SKM-1 (cell line): ENCODE measurements around the gene FAM13A.

Experiments used
- DNase-seq: peaks from one replicate; lab custom pipeline; 2025; ENCODE audit not compliant: unreplicated experiment; lab: John Stamatoyannopoulos, UW

FAM13A gene

DNA sequence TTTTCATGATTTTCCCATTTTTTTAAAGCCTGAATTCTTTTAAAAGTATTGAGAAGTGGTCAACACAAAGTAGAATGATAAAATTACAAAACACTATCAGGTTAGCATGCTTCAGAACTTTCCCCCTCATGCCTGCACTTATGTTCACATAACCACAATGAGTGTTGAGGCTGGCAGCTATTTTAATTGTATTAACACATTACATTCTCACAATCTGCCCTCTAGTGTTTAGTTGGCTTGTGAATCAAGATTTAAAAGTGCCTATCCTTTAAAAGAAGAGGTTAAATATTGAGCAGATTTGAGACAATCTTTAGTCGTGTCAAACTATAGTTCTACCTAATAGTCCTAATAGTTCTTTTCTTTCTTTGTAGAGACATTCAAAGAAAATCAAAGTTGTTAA, 265.7 kb downstream of the FAM13A start:
- no peak for DNase-seq

DNA sequence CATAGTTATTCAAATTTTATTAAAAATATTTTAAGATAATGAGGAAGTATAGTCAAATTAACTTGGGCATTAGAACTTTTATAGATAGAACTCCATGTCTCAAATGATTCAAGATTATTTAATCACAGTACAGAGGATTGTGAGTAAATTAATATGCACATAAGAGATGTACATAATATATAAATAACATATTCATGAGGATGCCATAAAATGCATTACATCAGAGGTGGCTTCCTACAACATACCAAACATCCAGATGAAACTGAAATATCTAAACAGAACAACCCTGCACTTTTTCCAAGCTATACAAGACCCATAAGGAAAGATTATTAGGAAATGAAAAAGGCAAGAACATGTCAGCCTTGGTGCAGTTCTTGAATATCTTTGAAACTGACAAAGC, 268.1 kb downstream of the FAM13A start:
- DNase-seq: no peak

DNA sequence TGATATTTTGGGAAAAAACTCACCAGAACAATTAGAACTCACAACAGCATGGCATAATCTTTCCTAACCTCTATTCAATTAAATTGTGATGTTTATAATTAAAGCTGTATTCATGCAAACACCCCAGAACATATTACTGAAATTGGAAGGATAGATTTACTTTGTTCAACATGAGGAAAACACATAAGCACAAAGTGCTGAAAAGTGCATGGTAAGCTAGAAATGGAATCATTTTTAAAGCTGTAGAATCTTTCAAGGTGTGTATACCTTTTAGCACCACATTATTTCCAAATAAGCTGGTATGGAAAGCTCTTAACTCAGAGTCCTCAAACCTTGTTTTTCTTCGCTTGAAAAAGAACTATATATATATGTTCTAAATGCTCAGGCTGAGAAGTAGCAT, 268.6 kb downstream of the FAM13A start:
- no peak for DNase-seq

DNA sequence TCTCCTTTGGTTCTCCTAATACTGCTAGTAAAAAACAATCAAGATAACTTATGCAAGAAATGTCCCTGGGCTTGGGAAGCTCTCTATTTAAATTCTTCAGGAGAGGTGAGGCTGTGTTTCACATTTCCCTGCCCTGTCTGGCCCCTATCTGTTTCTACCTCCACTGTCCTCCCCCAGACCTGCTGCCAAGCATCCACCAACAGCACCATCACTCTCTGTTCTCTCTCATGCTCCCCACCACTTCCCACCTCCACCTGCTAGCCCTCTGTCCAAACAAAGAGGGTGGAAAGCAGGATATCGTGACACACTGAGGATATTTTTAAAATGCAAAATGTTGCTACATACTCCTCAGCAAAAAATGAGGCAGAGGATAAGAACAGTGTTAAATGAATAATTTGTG, 271.0 kb downstream of the FAM13A start:
- DNase-seq: no peak

DNA sequence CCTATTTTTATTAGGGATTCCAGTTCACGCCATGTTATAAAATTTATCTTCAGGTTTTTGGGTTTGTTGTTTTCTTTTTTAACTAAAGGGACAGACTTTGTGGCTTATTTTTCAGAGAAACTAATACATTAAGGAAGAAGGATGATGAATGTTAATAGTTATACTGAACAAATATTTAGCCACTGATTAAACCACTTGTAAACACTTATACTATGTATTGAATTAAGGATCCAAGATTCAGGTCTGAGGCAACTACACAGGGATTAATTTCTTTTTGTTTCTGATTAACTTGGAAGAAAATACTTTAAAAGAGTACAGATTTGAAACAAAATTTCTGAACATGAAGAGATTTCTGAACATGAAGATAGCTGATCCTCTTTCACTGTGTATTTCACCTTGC, 276.6 kb downstream of the FAM13A start:
- no peak for DNase-seq

DNA sequence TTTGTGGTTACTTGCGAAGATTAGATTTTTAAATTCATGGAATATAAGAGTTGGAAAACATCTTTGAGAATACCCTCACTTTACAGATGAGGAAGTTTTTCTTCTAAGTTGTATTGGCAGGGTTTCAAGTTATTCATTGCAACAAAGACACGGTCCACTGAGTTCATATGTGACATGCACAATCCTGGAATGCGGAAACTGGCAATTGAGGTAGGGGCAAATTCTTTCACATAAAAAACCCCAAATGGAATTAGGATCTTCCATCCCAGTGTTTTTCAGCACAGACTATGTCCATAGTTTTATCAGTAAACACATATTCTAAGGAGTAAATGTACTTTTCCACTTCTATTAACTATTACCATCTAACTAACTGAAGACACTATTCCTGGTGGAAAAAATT, 277.6 kb downstream of the FAM13A start:
- DNase-seq: no peak

DNA sequence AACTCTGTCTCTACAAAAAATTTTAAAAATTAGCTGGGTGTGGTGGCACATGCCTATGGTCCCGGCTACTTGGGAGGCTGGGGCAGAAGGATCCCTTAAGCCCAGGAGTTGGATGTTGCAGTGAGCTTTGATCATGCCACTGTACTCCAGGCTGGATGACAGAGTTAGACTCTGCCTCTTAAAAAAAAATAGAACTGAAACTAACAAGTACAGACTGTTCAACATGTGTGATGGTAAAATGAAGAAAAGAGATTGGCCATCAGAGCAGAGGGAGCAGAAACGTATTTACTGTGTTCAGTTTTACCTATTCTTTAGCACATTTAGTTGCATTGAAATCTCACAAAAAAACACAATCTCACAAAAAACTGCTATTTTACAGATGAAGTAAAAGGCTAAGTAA, 281.5 kb downstream of the FAM13A start:
- no peak for DNase-seq

DNA sequence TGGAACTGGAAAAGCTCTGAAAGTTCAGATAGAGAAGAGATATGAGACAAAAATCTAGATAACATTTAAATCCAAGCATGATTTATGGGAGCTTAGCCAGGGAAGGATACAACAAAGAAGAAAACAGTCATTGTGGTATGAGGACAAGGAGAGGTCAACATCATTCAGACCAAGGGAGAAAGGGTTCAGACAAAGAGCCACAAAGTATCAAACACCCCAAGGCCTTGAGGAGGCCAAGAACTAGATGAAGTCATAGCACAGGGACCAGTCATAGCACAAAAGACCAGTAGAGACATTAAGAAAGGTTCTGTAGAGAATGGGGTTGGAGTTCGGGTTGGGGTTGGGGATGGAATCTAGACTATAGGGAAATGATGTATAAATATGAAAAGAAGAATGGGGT, 282.0 kb downstream of the FAM13A start:
- no peak for DNase-seq

DNA sequence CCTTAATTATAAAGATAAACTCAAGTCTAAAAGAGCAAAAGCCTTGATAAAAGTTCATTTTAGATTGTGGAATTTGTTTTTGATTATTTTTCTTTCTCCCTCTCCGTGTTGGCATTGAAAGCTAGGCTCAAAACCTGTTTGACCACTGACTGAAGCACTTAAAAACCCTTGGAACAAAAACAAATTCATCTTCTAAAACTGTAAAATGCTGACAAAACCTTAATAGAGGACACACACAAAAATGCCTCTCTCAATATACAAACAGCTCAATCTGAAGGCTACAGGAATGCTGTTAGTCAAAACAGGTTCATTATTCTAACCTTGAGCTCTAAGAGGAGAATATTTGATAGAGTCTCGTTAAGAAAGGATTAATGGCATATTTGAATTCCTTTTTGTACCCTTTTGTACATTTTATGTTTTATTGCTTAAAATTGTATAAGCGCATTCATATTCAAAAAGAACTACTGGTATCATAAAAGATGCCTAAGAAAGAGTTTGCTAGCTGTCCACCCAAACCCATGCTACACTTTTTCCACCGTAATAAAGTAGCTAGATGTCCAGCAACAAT, 285.0 kb downstream of the FAM13A start:
- DNase-seq: no peak

DNA sequence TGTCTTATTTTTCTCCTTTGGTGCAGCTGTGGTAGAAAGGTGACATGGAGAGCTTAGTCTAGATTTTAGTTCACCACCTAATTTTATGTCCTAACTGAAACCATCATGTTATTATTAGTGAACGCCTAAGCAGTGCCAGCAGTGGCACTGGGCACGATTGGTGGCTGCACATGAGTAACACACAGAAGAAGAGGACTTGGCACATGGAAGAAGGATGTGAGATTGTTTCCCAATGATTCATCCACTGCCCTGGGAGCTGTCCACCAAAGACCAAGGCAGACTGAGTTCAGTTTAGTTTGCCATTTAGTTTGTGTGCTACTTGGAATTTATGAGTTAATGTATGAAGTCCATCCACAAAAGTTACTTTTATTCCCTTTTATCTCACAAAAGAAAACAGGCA, 291.3 kb downstream of the FAM13A start:
- no peak for DNase-seq

DNA sequence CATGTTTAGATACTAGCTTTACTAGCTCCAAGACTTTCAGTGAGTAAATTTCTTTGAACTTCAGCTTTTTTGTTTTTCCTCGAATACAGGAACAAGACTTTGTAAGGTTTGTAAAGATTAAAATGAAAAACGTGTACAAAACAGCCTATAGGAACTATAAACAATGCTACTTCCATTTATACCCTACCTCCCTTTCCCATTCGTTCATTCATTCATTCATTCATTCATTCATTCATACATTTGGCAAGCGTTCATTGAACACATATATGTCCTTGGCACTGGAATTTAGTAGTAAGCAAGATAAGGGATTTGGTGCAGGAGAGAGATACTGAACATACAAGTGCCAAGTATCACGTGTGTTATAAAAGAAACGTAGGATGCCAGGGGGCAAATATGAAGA, 293.9 kb downstream of the FAM13A start:
- no peak for DNase-seq

DNA sequence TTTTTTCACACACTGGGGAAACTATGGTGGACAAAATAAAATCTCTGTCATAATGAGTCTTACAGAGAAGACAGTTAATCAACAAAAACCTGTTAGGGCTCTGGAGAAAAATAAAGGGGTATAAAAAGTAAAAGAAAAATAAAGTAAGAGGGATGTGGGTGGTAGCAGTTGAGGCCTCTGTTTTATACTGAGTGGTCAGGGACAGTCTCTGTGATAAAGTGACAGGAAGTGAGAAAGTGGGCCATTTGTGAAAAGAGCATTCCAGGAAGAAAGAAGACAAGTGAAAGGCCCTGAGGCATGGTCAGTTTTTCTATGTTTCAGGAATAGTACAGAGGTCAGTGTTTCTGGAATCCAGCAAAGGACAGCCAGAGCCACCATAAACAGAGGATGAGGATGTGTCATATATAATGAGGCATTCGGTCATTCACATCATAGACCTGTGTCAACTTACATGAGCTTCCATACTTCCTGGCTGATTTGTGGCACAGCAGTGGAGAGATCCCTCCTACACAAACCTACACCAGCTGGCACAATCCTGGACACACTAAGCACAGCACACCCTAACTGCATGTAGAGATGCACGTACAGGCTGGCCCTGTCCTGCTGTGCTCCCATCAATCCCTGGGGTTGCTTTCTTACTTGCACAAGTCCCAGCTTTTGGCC, 295.0 kb downstream of the FAM13A start:
- DNase-seq: no peak

DNA sequence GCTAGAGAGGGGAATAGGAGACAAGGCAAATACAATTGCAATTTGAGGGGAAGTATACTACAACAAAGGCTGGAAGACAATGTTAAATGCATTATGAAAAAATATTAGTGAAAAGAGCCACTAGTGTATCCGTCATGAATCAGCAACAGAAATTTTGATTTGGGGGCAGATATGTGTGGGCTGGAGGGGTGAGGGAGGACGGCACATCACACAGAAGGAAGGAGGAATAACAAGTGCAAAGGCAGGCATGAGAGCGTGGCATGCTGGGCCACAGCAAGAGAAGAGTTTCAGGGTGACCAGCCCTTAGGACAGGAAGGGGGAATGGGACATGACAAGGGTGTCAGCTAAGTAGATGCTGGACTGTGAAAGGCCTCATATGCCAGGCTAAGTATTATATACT, 295.6 kb downstream of the FAM13A start:
- DNase-seq: no peak

DNA sequence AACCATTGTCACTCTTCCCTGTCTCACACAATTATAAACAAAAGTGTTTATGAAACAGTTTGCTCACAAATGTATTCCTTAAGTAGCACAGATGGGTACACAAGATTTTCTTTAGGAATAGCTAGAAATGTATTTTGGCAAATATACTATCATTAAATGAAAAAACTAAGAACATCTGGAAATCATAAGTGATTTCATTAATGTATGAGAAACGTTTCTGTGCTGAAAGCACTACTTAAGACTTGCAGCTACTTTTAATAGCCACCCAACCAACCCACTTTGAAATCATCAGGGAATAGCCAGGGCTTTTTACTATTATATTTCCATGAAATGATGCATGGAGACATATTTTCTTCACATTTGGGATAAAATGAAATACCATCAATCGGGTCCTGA, 297.1 kb downstream of the FAM13A start:
- no peak for DNase-seq

DNA sequence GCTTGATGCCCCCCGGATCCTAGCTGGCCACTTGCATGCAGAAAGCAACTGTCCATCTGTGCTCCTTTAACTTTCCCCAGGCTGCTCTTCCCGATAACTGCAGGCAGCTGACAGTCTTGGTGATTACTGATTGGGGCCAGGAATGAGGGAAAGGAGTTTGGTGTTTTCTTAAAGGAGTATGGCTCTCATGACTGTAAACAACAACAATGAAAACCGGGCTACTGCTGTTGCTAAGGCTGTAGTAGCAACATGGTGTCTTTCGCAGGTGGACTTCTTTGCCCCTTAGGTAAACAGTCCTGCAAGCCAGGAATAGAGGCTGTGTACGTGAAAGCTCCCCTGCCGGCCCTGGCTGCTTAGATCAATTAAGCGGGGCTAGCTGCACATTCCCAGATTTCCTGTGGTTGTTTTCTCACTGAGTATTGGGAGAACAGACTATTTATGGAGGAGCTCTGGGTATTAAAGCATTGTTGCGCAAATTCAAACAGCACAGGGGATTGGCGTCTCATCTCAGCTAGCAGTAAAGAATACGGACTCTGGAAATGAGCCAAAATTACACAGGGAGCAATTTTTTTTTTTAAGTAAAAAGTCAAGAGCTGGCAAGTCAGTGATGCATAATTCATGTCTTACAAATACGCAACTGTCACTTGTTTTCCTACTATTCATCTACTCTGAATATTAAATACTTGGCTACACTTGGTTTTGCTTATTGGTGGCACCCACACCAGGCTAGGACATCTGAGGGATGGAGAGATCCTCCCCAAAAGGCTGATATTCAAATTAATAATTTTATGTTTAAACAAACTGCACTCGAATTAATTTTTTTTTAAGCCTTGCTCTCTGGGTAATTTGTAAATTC, 297.7 kb downstream of the FAM13A start:
- DNase-seq: no peak

DNA sequence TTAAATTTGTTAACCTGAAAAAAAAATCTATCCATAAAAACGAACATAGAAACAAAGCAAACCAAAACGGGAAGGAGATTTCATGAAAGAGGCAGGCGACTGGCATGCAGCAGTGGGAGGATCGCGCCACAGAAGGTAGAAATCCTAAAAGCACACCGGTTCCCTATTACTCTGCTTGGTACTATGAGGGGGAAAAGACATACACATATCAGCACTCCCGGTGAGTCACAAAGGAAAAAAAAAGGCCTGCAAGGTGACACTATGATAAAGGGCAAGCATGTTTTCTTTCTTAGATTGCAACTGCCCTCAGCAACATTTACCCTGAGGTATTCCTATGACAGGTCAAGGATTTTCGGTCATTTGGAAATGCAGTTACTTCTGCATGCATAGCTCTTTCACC, 298.7 kb downstream of the FAM13A start:
- DNase-seq: no peak

DNA sequence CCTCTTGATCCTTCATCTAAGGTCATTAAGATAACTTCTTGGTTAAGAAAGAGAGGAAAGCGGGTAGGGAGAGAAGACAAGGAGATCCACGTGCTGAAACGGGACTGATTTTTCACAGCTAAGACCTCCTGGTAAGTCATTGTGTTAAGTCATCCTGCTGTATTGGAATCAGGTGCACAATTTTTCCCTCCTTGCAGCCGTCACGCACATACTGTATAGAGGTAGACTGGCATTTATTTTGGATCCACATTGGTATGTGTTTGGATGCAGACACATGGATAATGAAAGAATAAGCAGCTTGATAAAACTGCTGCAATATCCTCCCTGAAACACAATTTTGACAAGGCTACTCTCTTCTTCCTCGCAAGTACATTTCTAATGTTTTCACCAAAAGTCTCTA, 299.2 kb downstream of the FAM13A start:
- no peak for DNase-seq

DNA sequence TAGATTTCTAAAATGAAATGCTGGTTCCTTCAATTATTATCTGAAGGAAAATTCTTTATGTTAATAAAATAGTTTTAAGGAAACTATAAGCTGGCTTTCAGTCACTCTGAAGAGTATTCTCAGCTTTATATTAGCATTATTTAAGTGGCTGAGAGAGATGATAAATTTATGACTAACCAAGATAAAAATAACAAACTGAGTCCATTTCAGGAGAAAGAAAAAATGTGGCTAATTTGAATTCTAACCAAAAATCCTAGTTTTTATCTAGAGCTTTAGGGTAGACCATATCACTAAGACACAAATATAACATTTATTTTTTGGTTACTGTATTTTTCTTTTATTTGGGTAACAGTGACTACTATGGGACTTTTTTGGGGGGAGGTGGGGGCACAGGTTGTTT, 299.9 kb downstream of the FAM13A start:
- DNase-seq: no peak

DNA sequence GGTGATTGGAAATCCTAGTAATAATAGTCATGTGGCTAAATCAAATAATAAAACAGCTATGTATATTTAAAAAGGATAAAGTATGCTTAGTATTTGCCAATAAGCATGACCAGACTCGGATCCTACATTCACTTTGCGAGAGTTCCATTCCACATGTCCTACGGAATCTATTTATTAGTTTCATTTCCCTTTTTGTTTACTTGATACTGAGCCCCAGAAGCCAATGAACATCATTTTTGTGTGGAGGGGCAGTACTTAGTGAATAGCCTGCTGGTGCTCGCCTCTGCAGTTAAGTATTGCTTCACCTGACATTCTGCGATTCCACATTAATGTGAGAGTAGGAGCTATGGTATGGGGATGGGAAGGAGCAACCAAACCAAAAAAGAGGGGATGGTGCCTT, 300.8 kb downstream of the FAM13A start:
- DNase-seq: no peak

DNA sequence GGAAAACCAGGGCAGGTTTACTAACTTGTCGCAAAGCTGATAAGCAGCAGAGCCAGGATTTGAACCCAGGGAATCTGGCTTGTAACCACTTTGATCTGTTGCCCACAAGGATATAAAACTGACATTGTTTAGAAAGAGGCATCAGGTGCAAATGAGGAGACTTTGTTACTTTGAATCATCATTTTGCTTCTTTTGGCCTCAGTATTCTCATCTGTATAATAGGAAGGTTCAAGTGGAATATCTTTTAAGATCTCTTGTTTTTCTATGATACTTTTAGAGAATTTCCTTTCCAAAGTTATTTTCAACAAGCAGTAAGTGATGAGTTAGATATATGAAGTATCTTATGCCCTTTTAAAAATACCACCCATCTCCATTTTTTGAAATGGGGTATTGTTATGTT, 301.5 kb downstream of the FAM13A start:
- no peak for DNase-seq

DNA sequence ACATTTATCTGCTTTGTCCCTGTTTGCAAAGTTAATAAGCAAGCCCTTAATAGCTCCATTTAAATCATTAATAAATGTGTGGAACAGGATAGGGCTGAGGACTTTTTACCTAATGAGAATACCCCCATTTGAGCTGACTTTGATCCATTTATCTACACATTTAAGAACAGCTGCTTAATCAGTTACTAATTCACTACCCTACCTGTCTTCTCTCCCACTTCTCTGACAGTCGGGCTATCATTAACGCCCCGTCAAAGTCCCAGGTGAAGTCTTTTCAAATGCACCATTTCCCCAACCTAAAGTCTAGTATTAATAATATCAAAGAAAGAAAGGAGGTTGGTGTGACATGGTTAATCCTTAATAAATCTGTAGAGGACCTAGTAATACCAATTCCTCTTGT, 302.2 kb downstream of the FAM13A start:
- no peak for DNase-seq
